Calu3 (cell line): Measurements from ENCODE around the gene PIK3R1. TPM values are rescaled to one million over a fixed set of nuclear protein-coding genes. Genes with fewer than 3 reads are reported as not detected.

Source experiments
- BruUV-seq: library from RNA; stranded (reverse); fragments of 400-500 nt; replicated peaks from 2 replicates; lab custom pipeline; 2021; lab: Mats Ljungman, UMichigan
- CTCF ChIA-PET: fragments of 300-600 bp; sonication (Branson Sonifier 250); formaldehyde crosslinking; loops from one replicate; lab custom pipeline; 2022; ENCODE audit warnings: antibody characterized with exemption; lab: Charles Lee
- DNase-seq: peaks from one replicate; pipeline ENCODE4 v3.0.0; 2022
- H3K27ac Mint-ChIP-seq: one replicate; pipeline ENCODE4 v1.8.0; 2022; ENCODE audit warnings: mixed read lengths; ENCODE audit not compliant: unreplicated experiment
- H3K27me3 Mint-ChIP-seq: one replicate; pipeline ENCODE4 v1.8.0; 2022; ENCODE audit warnings: mixed read lengths; ENCODE audit not compliant: unreplicated experiment
- H3K36me3 Mint-ChIP-seq: one replicate; pipeline ENCODE4 v1.8.0; 2022; ENCODE audit warnings: mild to moderate bottlenecking, moderate library complexity, mixed read lengths; ENCODE audit not compliant: insufficient read depth, unreplicated experiment
- H3K4me1 Mint-ChIP-seq: one replicate; pipeline ENCODE4 v1.8.0; 2022; ENCODE audit warnings: mild to moderate bottlenecking, low read depth, mixed read lengths; ENCODE audit not compliant: unreplicated experiment
- H3K4me3 Mint-ChIP-seq: one replicate; pipeline ENCODE4 v1.8.0; 2022; ENCODE audit warnings: mild to moderate bottlenecking, low read depth, moderate library complexity, mixed read lengths; ENCODE audit not compliant: unreplicated experiment
- H3K9me3 Mint-ChIP-seq: one replicate; pipeline ENCODE4 v1.8.0; 2022; ENCODE audit warnings: low read depth, mixed read lengths; ENCODE audit not compliant: unreplicated experiment
- CTCF ChIP-seq: fragments of 200-600 bp; IDR thresholded peaks from one replicate; pipeline ENCODE4 v1.8.0; 2022; ENCODE audit warnings: antibody characterized with exemption; ENCODE audit not compliant: unreplicated experiment
- intact Hi-C: fragments of 100-400 bp; cut with micrococcal nuclease; formaldehyde crosslinking; loops from one replicate; pipeline ENCODE4 v1.10.0; 2022; ENCODE audit not compliant: unreplicated experiment
- total RNA-seq: library from RNA; stranded (reverse); gene quantifications from 2 replicates; pipeline ENCODE4 v1.2.3, GENCODE V29; 2022

Gene PIK3R1
- total RNA-seq, 1 experiment from 2014 or later = 74.8 TPM

- no peak overlapping the region for H3K27ac Mint-ChIP-seq
- CTCF ChIA-PET = interaction anchor here (0.6 kb wide), 1 partner anchor 959 kb away, joined by 3 read pairs; no protein-coding TSS in a partner anchor
- no peak for TF ChIP-seq CTCF
Measured at GRCh38 chr5:68345582-68345981, 130.0 kb downstream of the PIK3R1 start.

GRCh38 chr5:68347536-68347935 is 132.0 kb downstream of the PIK3R1 start:
- no peak for DNase-seq
- Mint-ChIP-seq H3K9me3 (peaks cover 11% of the 10 kb centered on the region), H3K36me3 (no peaks in the 10 kb centered on the region), H3K4me3 (no peak overlapping the region), H3K4me1 (peaks cover 28% of the 10 kb centered on the region), H3K27me3 (no peaks in the 10 kb centered on the region), H3K27ac (no peak overlapping the region)
- no TSS peak for BruUV-seq
- CTCF ChIA-PET = no interaction called here
- intact Hi-C loops = no loop called here
- TF ChIP-seq CTCF = no peak

More at GRCh38 chr5:68345582-68345981, 130.0 kb downstream of the PIK3R1 start:
- Mint-ChIP-seq H3K4me3 (no peak overlapping the region), H3K36me3 (no peaks in the 10 kb centered on the region), H3K4me1 (peaks cover 16% of the 10 kb centered on the region), H3K27me3 (no peaks in the 10 kb centered on the region), H3K9me3 (peaks cover 11% of the 10 kb centered on the region)
- no peak for DNase-seq
- no TSS peak for BruUV-seq
- intact Hi-C loops = no loop called here

GRCh38 chr5:68348447-68349222 is 133.1 kb downstream of the PIK3R1 start:
- no TSS peak for BruUV-seq
- CTCF ChIA-PET = no interaction called here
- no peaks in the 10 kb centered on the region for H3K27me3 Mint-ChIP-seq
- H3K9me3 Mint-ChIP-seq = peaks cover 11% of the 10 kb centered on the region
- peaks cover 37% of the 10 kb centered on the region for H3K4me1 Mint-ChIP-seq
- H3K36me3 Mint-ChIP-seq = no peaks in the 10 kb centered on the region
- H3K4me3 Mint-ChIP-seq = no peak overlapping the region
- H3K27ac Mint-ChIP-seq = no peak overlapping the region
- intact Hi-C loops = no loop called here
- DNase-seq = no peak
- TF ChIP-seq CTCF = no peak

GRCh38 chr5:68350176-68350575 is 134.6 kb downstream of the PIK3R1 start:
- TF ChIP-seq CTCF = no peak
- H3K4me1 Mint-ChIP-seq = peaks cover 27% of the 10 kb centered on the region
- H3K27ac Mint-ChIP-seq = no peak overlapping the region
- CTCF ChIA-PET = no interaction called here
- H3K4me3 Mint-ChIP-seq = no peak overlapping the region
- H3K36me3 Mint-ChIP-seq = no peaks in the 10 kb centered on the region
- no peaks in the 10 kb centered on the region for H3K27me3 Mint-ChIP-seq
- BruUV-seq = no TSS peak
- intact Hi-C loops = no loop called here
- DNase-seq = no peak
- peaks cover 11% of the 10 kb centered on the region for H3K9me3 Mint-ChIP-seq
